Astrocyte (in vitro differentiated cells and primary cell): ENCODE data around the gene CD44.

Experiments used
- CTCF ChIP-seq: IDR thresholded peaks from 2 replicates; pipeline ENCODE4 v1.5.1; 2011; ENCODE audit warnings: low read depth, mild to moderate bottlenecking, inconsistent platforms, low read length, moderate library complexity; ENCODE audit not compliant: insufficient read depth
- EZH2 ChIP-seq: IDR thresholded peaks from 2 replicates; pipeline ENCODE4 v1.6.1; 2012; ENCODE audit warnings: mild to moderate bottlenecking, low read length, inconsistent platforms; ENCODE audit not compliant: insufficient read depth

- peak; percentile 26 for TF ChIP-seq CTCF
- no peak for TF ChIP-seq EZH2
These were observed 3.6 kb downstream of the CD44 start for GRCh38 chr11:35142481-35143075.
